Activated T-helper 1 cell treated with anti-CD3 and anti-CD28 coated beads, Interleukin-12 subunit alpha, Interleukin-12 subunit beta, Interleukin-2, Interleukin-4 antibody, amounts not matched to agents 30 ng/mL and 10 ng/mL and 1 ng/mL, durations not matched to agents 14 hours and 24 hours and 36 hours (primary cell): ENCODE results near the gene DMD. TPM values are rescaled to one million over a fixed set of nuclear protein-coding genes. Genes with fewer than 3 reads are reported as not detected.
"Not testable (repeated sequence)": the region's sequence is repeated elsewhere in the genome, so short reads cannot be mapped to it uniquely, and the experiment has no call there.

ENCODE experiments used
- DNase-seq: peaks from one replicate; pipeline ENCODE4 v3.0.0; 2021; ENCODE audit warnings: low spot score
- H3K27ac Mint-ChIP-seq: one replicate; pipeline ENCODE4 v1.8.0; 2021; ENCODE audit warnings: mild to moderate bottlenecking, mixed read lengths
- H3K27me3 Mint-ChIP-seq: one replicate; pipeline ENCODE4 v1.8.0; 2022; ENCODE audit warnings: mild to moderate bottlenecking, moderate library complexity, mixed read lengths; ENCODE audit not compliant: insufficient read depth
- H3K36me3 Mint-ChIP-seq: one replicate; pipeline ENCODE4 v1.8.0; 2021; ENCODE audit warnings: low read depth, mixed read lengths
- H3K4me1 Mint-ChIP-seq: one replicate; pipeline ENCODE4 v1.8.0; 2021; ENCODE audit warnings: low read depth, mixed read lengths
- H3K4me3 Mint-ChIP-seq: one replicate; pipeline ENCODE4 v1.8.0; 2021; ENCODE audit warnings: mild to moderate bottlenecking, moderate library complexity, mixed read lengths
- H3K9me3 Mint-ChIP-seq: one replicate; pipeline ENCODE4 v1.8.0; 2021; ENCODE audit warnings: mixed read lengths
- intact Hi-C: fragments of 100-400 bp; cut with micrococcal nuclease; formaldehyde crosslinking; loops from one replicate; pipeline ENCODE4 v1.15.1; 2024
- total RNA-seq: library from RNA; stranded (reverse); gene quantifications from 2 replicates; pipeline ENCODE4 v1.2.3, GENCODE V29; 2022

The DMD gene
- total RNA-seq, 1 donor from 2014 or later: 12.8 TPM

DNA sequence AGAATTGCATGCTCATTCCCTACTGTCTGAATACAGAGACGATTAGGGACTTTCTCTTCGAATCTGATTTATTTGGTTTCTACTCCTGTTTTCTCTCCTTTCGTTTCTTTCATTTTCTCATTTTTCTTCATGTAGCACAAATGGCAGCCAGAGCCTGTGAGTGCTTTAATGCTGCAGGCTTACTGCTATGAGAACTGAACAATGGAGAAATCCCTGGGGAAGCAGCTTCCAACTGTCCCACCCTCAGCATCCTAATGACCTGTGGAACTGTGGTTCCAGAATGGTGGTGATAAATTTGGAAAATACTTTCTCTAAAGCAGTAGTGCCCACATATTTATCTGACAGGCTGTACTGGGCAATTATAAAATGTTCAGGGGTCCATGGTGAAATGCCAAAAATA lies 930.4 kb downstream of the DMD start:
- Mint-ChIP-seq H3K4me1 (no peaks in the 10 kb centered on the region), H3K4me3 (no peak overlapping the region), H3K36me3 (no peaks in the 10 kb centered on the region), H3K27ac (no peak overlapping the region), H3K9me3 (no peaks in the 10 kb centered on the region), H3K27me3 (no peaks in the 10 kb centered on the region)
- intact Hi-C loops: no loop called here
- no peak for DNase-seq

DNA sequence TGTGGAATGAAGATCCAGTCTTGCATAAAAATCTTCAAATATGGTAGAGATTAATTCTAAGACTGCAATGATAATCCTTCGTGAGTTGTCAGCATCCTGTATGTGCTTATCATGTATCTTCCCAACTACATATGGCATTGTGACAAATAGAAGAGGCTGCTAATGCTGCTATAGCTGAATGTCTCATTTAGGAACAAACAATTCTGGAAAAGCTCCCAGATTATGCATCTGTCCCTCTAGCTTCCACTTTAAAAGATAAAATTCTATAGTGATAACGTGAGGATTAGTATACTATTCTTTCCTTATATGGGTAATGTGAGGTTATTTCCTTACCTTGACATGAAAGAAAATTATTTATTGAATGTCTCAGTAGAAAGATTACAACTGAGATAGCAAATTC lies 930.9 kb downstream of the DMD start:
- no peak overlapping the region for H3K4me3 Mint-ChIP-seq
- intact Hi-C loops: no loop called here
- no peaks in the 10 kb centered on the region for H3K4me1 Mint-ChIP-seq
- H3K9me3 Mint-ChIP-seq: no peaks in the 10 kb centered on the region
- H3K27ac Mint-ChIP-seq: no peak overlapping the region
- DNase-seq: no peak
- no peaks in the 10 kb centered on the region for H3K36me3 Mint-ChIP-seq
- H3K27me3 Mint-ChIP-seq: no peaks in the 10 kb centered on the region

DNA sequence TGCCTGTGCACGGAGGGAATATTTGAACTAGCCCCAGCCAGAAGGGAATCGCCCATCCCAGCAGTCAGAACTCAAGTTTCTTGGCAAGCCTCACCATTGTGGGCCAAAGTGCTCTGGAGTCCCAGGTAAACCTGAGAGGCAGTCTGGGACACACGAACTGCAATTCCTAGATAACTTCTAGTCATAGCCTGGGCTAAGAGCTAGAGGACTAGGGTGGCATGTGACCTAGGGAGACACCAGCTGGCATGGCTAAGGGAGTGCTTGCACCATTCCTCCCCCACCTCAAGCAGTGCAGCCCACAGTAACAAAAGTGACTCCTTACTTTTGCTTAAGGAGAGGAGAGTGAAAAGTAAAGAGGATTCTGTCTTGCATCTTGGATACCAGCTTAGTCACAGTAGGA lies 935.2 kb downstream of the DMD start:
- Mint-ChIP-seq H3K36me3 (no peaks in the 10 kb centered on the region), H3K27ac (no peak overlapping the region), H3K4me3 (no peak overlapping the region), H3K4me1 (no peaks in the 10 kb centered on the region), H3K27me3 (no peaks in the 10 kb centered on the region), H3K9me3 (no peaks in the 10 kb centered on the region)
- intact Hi-C loops: no loop called here
- DNase-seq: no peak

DNA sequence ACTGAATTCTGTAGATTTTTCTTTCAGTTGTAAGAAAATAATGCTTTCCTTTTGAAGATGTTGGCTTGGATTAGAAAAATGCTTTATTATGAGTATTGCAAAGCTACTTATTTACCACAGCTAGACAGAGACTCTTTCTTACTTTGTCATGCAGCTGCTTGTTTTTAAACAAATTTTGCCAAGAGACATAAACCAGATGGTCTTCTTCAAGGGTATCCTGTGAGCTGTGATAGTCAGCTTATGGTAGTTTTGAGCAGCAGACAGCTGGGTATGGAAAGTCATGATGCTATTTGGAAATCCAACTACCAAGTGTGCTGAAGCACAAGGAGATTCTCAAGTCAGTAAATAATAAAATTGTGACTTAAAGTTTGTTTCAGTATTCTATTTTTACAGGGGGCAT lies 941.5 kb downstream of the DMD start:
- Mint-ChIP-seq H3K4me3 (no peak overlapping the region), H3K27ac (no peak overlapping the region), H3K36me3 (no peaks in the 10 kb centered on the region), H3K27me3 (no peaks in the 10 kb centered on the region), H3K4me1 (no peaks in the 10 kb centered on the region), H3K9me3 (no peaks in the 10 kb centered on the region)
- intact Hi-C loops: no loop called here
- no peak for DNase-seq

DNA sequence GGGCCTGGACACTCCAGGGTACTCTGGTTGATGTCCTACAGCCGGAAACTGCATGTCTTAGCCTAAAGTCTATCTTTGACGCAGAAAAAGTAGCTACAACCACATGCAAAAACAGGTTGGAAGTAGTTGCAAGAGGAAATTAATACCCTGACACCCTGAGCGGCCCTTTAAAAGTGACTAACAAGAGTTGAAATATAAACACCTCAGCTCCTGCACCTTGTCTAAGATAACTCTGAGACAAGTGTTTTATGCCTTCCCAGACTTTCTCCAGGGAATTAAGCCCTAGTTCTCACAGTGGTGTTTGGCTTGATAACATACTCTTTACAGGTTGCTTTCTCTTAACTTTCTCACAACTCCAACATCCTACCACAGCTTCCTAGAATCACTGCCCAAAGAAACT lies 943.1 kb downstream of the DMD start:
- H3K4me3 Mint-ChIP-seq: no peak overlapping the region
- no peaks in the 10 kb centered on the region for H3K4me1 Mint-ChIP-seq
- H3K27ac Mint-ChIP-seq: no peak overlapping the region
- H3K27me3 Mint-ChIP-seq: no peaks in the 10 kb centered on the region
- intact Hi-C loops: no loop called here
- no peaks in the 10 kb centered on the region for H3K36me3 Mint-ChIP-seq
- DNase-seq: no peak
- H3K9me3 Mint-ChIP-seq: peaks cover 5% of the 10 kb centered on the region

DNA sequence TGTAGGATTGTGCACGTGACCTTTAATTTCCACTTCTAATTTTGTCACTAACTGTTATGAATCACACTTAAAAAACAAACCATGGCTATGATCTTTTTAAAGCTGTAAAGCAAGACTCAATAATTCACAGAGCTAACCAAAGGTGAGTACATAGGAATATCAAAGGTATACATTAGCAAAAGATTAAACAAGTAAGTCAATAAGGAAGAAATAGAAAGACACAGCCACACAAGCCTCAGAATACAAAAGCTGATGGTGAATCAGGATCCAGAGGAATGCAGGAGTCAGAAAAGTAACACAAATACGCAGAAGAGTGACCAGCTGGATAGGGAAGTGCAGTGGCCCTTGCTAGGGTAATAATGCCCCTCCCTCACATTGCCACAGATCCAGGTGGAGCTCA lies 943.6 kb downstream of the DMD start:
- peaks cover 5% of the 10 kb centered on the region for H3K9me3 Mint-ChIP-seq
- no peaks in the 10 kb centered on the region for H3K36me3 Mint-ChIP-seq
- intact Hi-C loops: no loop called here
- no peak for DNase-seq
- no peaks in the 10 kb centered on the region for H3K27me3 Mint-ChIP-seq
- no peaks in the 10 kb centered on the region for H3K4me1 Mint-ChIP-seq
- no peak overlapping the region for H3K27ac Mint-ChIP-seq
- no peak overlapping the region for H3K4me3 Mint-ChIP-seq

DNA sequence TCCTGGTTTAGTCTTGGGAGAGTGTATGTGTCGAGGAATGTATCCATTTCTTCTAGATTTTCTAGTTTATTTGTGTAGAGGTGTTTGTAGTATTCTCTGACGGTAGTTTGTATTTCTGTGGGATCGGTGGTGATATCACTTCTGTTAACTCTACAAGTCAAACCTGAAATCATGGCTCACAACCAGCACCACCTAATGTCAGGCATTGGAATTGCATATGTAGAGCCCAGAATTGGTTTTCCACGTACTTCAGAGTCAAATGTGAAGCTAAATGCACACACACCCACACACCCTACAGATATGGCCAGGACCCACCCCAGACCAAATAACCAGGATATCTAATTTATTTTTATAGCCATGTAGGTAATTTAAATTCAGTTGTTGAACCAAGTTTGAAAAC lies 964.7 kb downstream of the DMD start:
- H3K36me3 Mint-ChIP-seq, H3K27me3 Mint-ChIP-seq, H3K4me1 Mint-ChIP-seq, H3K4me3 Mint-ChIP-seq, DNase-seq, H3K9me3 Mint-ChIP-seq, intact Hi-C loops, H3K27ac Mint-ChIP-seq: not testable (repeated sequence)

DNA sequence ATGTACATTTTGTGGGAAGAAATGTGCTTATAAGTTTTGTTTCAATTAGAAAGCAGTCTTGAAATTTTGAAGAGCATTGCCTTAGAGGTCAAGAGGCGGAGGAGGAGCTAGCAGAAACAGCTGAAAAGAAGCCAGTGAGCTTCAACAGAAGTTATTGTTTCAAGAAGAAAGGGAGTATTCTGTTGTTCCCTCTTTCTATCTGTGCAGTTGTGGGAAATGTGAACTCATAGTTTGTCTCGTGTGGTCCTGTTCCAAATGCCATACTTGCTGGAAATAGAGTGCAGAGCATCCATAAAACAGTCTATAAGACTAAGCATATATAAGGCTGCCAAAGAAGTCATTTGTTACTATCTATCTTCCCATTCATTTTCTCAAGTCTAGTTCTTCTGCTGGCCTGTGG lies 1015.7 kb downstream of the DMD start:
- no peak overlapping the region for H3K4me3 Mint-ChIP-seq
- H3K27me3 Mint-ChIP-seq: no peaks in the 10 kb centered on the region
- no peak overlapping the region for H3K27ac Mint-ChIP-seq
- H3K36me3 Mint-ChIP-seq: no peaks in the 10 kb centered on the region
- intact Hi-C loops: no loop called here
- DNase-seq: no peak
- H3K4me1 Mint-ChIP-seq: no peaks in the 10 kb centered on the region
- H3K9me3 Mint-ChIP-seq: no peaks in the 10 kb centered on the region

DNA sequence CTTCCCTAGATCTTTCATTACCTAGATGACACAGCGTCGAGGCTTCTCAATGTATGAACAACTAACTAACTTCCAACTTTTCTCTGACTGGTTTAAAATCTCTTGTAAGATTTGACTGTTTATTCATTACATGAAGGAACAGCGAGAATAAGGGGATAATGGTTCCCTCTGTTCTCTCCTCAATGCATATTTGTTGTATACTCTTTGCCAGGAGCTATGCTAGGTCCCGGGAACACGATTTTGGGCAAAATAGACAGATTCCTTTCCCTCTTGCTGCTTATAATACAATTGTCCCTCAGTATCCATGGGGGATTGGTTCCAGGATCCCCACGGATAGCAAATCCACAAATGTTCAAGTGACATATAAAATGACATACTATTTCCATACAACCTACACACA lies 1020.0 kb downstream of the DMD start:
- no peaks in the 10 kb centered on the region for H3K9me3 Mint-ChIP-seq
- no peaks in the 10 kb centered on the region for H3K36me3 Mint-ChIP-seq
- no peak overlapping the region for H3K4me3 Mint-ChIP-seq
- intact Hi-C loops: no loop called here
- no peaks in the 10 kb centered on the region for H3K27me3 Mint-ChIP-seq
- no peaks in the 10 kb centered on the region for H3K4me1 Mint-ChIP-seq
- no peak for DNase-seq
- no peak overlapping the region for H3K27ac Mint-ChIP-seq

DNA sequence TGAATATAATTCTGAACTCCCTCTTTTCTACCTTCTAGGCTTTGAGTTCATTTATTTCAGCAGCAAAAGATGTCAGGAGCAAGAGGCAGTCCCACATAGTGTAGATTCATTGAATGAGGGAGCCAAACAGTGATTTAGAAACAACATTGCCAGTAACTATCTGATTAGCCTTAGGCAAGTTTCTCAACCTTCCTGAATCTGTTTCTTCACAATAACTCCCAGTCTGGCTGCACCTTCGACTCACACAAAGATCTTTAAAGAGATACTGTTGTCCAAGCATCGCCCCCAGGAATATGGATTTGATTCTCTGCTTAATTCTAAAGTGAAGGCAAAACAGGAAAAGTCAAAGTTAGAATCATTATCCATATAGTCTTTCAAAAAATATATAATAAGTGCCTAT lies 1026.2 kb downstream of the DMD start:
- Mint-ChIP-seq H3K4me3 (no peak overlapping the region), H3K9me3 (no peaks in the 10 kb centered on the region), H3K27me3 (no peaks in the 10 kb centered on the region), H3K27ac (no peak overlapping the region), H3K36me3 (no peaks in the 10 kb centered on the region), H3K4me1 (no peaks in the 10 kb centered on the region)
- no peak for DNase-seq
- intact Hi-C loops: no loop called here

DNA sequence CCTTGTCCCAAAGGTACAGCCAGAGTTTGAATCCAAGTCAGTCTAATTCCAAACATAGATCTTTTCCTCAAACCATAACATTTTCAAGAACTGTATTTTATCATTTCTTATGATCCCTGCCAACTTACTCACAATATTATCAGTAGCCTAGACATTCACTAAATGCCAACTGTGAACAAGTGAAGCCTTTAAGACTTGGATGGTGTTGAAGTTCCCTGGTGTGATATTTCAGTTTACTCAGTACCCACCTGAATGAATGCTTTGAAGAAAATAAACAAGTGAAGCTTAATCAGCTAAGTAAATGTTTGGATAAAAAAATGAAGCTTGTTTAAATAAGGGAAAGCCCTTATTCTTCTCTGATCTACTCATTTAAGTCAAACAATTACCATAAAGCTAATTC lies 1028.3 kb downstream of the DMD start:
- Mint-ChIP-seq H3K27ac (no peak overlapping the region), H3K9me3 (no peaks in the 10 kb centered on the region), H3K4me1 (no peaks in the 10 kb centered on the region), H3K36me3 (no peaks in the 10 kb centered on the region), H3K4me3 (no peak overlapping the region), H3K27me3 (no peaks in the 10 kb centered on the region)
- no peak for DNase-seq
- intact Hi-C loops: no loop called here

DNA sequence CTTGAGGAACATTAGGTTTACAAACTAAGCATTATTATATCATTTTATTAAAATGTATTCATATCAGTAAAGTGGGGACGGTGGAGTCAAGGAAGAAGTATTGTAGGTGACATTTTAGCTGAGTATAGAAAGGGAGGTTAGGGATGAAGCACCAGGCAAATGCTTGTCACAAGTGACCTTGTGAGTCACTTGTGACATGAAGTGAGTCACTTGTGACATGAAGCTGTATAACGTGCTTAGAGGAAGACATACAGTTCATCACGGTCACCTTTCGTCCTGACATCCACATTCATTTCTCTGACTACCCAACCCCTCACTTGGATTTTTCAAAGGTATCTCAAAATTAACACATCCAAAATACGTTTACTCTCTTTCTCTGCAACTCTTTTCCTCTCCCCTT lies 1034.8 kb downstream of the DMD start:
- H3K36me3 Mint-ChIP-seq: no peaks in the 10 kb centered on the region
- no peak for DNase-seq
- intact Hi-C loops: no loop called here
- H3K27ac Mint-ChIP-seq: no peak overlapping the region
- no peak overlapping the region for H3K4me3 Mint-ChIP-seq
- no peaks in the 10 kb centered on the region for H3K27me3 Mint-ChIP-seq
- H3K4me1 Mint-ChIP-seq: no peaks in the 10 kb centered on the region
- H3K9me3 Mint-ChIP-seq: peaks cover 9% of the 10 kb centered on the region

DNA sequence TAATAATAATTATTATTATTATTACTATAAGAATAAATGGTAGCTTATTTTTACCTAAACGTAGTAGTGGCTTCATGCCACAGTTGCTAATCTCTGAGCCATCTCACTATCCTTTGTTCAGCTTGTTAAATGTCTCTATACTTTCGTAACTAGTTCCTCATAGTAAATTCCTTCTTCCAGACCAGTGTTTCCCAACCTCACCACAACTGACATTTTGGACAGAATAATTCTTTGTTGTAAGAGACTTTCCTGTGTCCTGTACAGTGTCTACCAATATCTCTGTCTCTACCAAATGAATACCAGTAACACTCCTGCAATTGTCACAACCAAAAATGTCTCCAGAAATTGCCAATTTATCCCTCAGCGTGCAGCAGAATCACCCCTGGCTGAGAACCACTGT lies 1040.9 kb downstream of the DMD start:
- Mint-ChIP-seq H3K27me3 (no peaks in the 10 kb centered on the region), H3K4me1 (no peaks in the 10 kb centered on the region), H3K36me3 (no peaks in the 10 kb centered on the region), H3K9me3 (peaks cover 2% of the 10 kb centered on the region), H3K4me3 (no peak overlapping the region), H3K27ac (no peak overlapping the region)
- no peak for DNase-seq
- intact Hi-C loops: no loop called here

DNA sequence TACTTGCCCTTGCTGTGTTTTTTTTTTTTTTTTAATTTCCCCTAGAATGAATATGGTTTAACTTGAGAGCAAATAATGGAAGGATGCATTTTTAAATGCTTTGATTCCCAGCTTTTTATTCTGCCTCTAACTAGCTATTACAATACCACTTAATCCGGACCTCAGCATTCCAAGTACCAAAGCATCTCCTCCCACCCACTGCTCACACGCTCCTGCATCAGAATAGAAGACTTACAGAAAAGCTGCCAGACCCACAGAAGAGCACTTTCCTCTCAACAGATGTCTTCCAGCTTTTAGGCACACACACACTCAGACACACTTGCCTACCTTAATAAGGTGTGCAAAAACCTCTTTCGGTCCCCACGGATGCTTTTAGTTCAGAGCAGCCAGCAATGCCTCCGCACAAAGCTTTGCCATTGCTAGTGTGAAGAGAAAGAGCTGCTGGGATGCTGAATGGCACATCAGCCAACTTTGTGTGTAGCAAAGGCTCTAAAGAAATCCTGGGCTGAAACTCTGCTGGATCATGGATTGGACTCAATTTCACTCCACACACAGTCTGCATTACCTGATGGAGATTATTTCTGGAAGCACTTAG lies 1056.2 kb downstream of the DMD start:
- intact Hi-C loops: loop anchor here (10.0 kb wide), 1 partner anchor 60 kb away; no protein-coding TSS in a partner anchor
- H3K27me3 Mint-ChIP-seq: no peaks in the 10 kb centered on the region
- no peaks in the 10 kb centered on the region for H3K4me1 Mint-ChIP-seq
- H3K9me3 Mint-ChIP-seq: no peaks in the 10 kb centered on the region
- DNase-seq: no peak
- H3K27ac Mint-ChIP-seq: no peak overlapping the region
- H3K36me3 Mint-ChIP-seq: no peaks in the 10 kb centered on the region
- no peak overlapping the region for H3K4me3 Mint-ChIP-seq
